HG02798 (cell line): ENCODE results near the gene CRIP2.

Experiments
- ATAC-seq: cut with Tn5 transposase; IDR thresholded peaks from one replicate; pipeline ENCODE4 v1.9.1; 2021; ENCODE audit warnings: mild to moderate bottlenecking; ENCODE audit not compliant: unreplicated experiment, poor library complexity

Gene CRIP2

GRCh38 chr14:105486163-105486973 is 11.7 kb downstream of the CRIP2 start, which contains the start of gene CRIP1:
CRIP1 (plus strand) TSS chr14:105486886; CDS start chr14:105487260, 374 bp downstream.
- no peak for ATAC-seq

- no peak for ATAC-seq
These were observed 12.4 kb downstream of the CRIP2 start for GRCh38 chr14:105486974-105487448.

GRCh38 chr14:105487449-105487985 is 12.9 kb downstream of the CRIP2 start:
- ATAC-seq, result no peak

- no peak for ATAC-seq
These were observed 13.6 kb downstream of the CRIP2 start for GRCh38 chr14:105487986-105488777.

- ATAC-seq, result no peak
These were observed 14.3 kb downstream of the CRIP2 start for GRCh38 chr14:105488781-105489541.

- ATAC-seq, result peak; percentile 4
These were observed 15.1 kb downstream of the CRIP2 start for GRCh38 chr14:105489542-105490266.

- peak; percentile 3 for ATAC-seq
These were observed 15.6 kb downstream of the CRIP2 start for GRCh38 chr14:105490267-105490571.

GRCh38 chr14:105490572-105491365 is 16.1 kb downstream of the CRIP2 start, which contains the start of gene TEDC1:
TEDC1 (plus strand) TSS chr14:105491246; CDS start chr14:105491376, 130 bp downstream.
- ATAC-seq, result peak; percentile 71

GRCh38 chr14:105491366-105491973 is 16.8 kb downstream of the CRIP2 start:
- no peak for ATAC-seq

GRCh38 chr14:105492031-105492970 is 17.7 kb downstream of the CRIP2 start:
- ATAC-seq, result no peak

GRCh38 chr14:105492971-105493871 is 18.6 kb downstream of the CRIP2 start:
- no peak for ATAC-seq

- no peak for ATAC-seq
These were observed 19.4 kb downstream of the CRIP2 start for GRCh38 chr14:105493921-105494605.

GRCh38 chr14:105494606-105494929 is 19.9 kb downstream of the CRIP2 start:
- ATAC-seq, result no peak

GRCh38 chr14:105495101-105495989 is 20.7 kb downstream of the CRIP2 start:
- no peak for ATAC-seq
